Measurements from ENCODE around the gene NEK7.

GRCh38 chr1:198253668-198254067 is 96.9 kb downstream of the NEK7 start:
- TF ChIP-seq POLR2AphosphoS5 (IDR thresholded peaks at IDR 0.05) = no peak
- TF ChIP-seq CTCF (IDR thresholded peaks at IDR 0.05) = no peak
- no peak for TF ChIP-seq POLR2A (IDR thresholded peaks at IDR 0.05)
